Measurements from ENCODE around the gene ZNF124. TPM values are rescaled to one million over a fixed set of nuclear protein-coding genes. Genes with fewer than 3 reads are reported as not detected.
"Not testable (repeated sequence)": the region's sequence is repeated elsewhere in the genome, so short reads cannot be mapped to it uniquely, and the experiment has no call there.

ZNF124 gene
- total RNA-seq, 4 donors from 2014 or later = 11.0 to 16.9 (median 14.5) TPM

GRCh38 chr1:247177755-247178154 lies 5.9 kb upstream of the ZNF124 start:
- DNase-seq (ENCODE audit: low spot score in 2 of 2) = no peak
- no peak overlapping the region for H3K4me3 ChIP-seq (ENCODE audit: low read depth, poor library complexity, severe bottlenecking)
- intact Hi-C loops (cut with DNase I; ENCODE audit: low total_unique reads) = no loop called here
- TF ChIP-seq CTCF (IDR thresholded peaks at IDR 0.05) (no peak), POLR2A (IDR thresholded peaks at IDR 0.05) (no peak)

GRCh38 chr1:247175458-247175857 lies 3.6 kb upstream of the ZNF124 start:
- TF ChIP-seq CTCF (IDR thresholded peaks at IDR 0.05) = no peak
- TF ChIP-seq POLR2A (IDR thresholded peaks at IDR 0.05) = no peak
- intact Hi-C loops (cut with DNase I; ENCODE audit: low total_unique reads) = no loop called here
- DNase-seq (ENCODE audit: low spot score in 2 of 2) = no peak
- WGBS, 2 donors = 92 to 93% methylated on average over 5 of the region's 5 CpGs
- no peak overlapping the region for H3K4me3 ChIP-seq (ENCODE audit: low read depth, poor library complexity, severe bottlenecking)

- DNase-seq (ENCODE audit: low spot score in 2 of 2) = no peak
- TF ChIP-seq POLR2A (IDR thresholded peaks at IDR 0.05) (no peak), CTCF (IDR thresholded peaks at IDR 0.05) (no peak)
- 57 to 65% methylated on average over 2 of the region's 2 CpGs for WGBS, 2 donors
- no peak overlapping the region for H3K4me3 ChIP-seq (ENCODE audit: low read depth, poor library complexity, severe bottlenecking)
- intact Hi-C loops (cut with DNase I; ENCODE audit: low total_unique reads) = no loop called here
These were observed 1.6 kb upstream of the ZNF124 start for GRCh38 chr1:247173431-247173830.

GRCh38 chr1:247172996-247173395 lies 1.2 kb upstream of the ZNF124 start:
- no peak for DNase-seq (ENCODE audit: low spot score in 2 of 2)
- intact Hi-C loops (cut with DNase I; ENCODE audit: low total_unique reads) = no loop called here
- no peak for TF ChIP-seq CTCF (IDR thresholded peaks at IDR 0.05)
- TF ChIP-seq POLR2A (IDR thresholded peaks at IDR 0.05) = no peak
- WGBS, 2 donors = 80 to 84% methylated on average over 4 of the region's 4 CpGs
- no peak overlapping the region for H3K4me3 ChIP-seq (ENCODE audit: low read depth, poor library complexity, severe bottlenecking)

GRCh38 chr1:247171443-247171842 lies 377 bp downstream of the ZNF124 start:
- no CpG with 5 or more reads among the region's 46 CpGs for WGBS, 2 donors
- H3K4me3 ChIP-seq (ENCODE audit: low read depth, poor library complexity, severe bottlenecking); intact Hi-C loops (cut with DNase I; ENCODE audit: low total_unique reads); DNase-seq (ENCODE audit: low spot score in 2 of 2): not testable (repeated sequence)

- intact Hi-C loops (cut with DNase I; ENCODE audit: low total_unique reads) = no loop called here
- 89 to 90% methylated on average over 4 of the region's 4 CpGs for WGBS, 2 donors
- no peak for DNase-seq (ENCODE audit: low spot score in 2 of 2)
- TF ChIP-seq CTCF (IDR thresholded peaks at IDR 0.05) = no peak
- TF ChIP-seq POLR2A (IDR thresholded peaks at IDR 0.05) = no peak
- no peak overlapping the region for H3K4me3 ChIP-seq (ENCODE audit: low read depth, poor library complexity, severe bottlenecking)
These were observed 6.1 kb downstream of the ZNF124 start for GRCh38 chr1:247165674-247166073.

Data from lower leg skin (tissue), 4 donors.